ENCODE results near the gene MRPL23. TPM values are rescaled to one million over a fixed set of nuclear protein-coding genes. Genes with fewer than 3 reads are reported as not detected.
A peak's percentile ranks its signal among the peaks of the same experiment; 100 is the strongest.

The MRPL23 gene
- polyA plus RNA-seq, 3 donors, result 51.8 to 80.0 (median 53.8) TPM

- DNase-seq, result peak; percentile 67
Observed at GRCh38 chr11:1988667-1989317, 41.7 kb downstream of the MRPL23 start.

GRCh38 chr11:1989953-1990352 lies 42.8 kb downstream of the MRPL23 start:
- no peak for DNase-seq

DNA sequence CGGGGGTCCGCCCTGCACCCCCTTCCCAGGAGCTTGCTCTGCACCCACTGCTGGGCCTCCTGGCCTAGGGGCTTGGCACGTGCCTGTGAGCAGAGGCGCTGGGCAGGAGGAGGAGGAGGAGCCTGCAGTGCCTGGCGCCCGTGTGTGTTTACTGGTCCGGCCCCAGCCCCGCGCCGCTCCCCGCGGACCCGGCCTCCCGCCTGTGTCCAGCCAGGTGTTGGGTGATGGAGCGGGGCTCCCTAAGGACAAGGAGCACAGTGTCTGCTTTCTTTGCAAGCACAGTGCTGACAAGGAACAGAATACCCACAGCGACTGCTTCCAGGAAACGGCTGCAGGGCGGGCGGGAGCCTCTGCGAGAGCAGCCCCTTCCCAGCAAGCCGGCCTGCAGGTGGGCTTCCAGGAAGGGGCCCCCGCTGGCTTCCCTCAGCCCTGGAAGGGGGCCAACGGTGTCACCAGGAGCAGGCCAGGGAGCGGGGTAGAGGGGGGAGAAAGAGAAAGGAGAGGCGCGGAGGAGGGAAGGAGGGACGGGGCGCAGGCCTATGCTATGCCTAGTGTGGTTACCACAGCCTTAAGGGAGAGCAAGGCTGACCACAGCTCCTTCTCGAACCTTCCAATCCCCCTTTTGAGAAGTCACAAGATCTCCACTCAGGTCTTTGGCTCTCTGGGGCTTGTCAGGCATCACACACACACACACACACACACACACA lies 43.9 kb downstream of the MRPL23 start:
- no peak for DNase-seq

GRCh38 chr11:1992111-1992510 lies 45.0 kb downstream of the MRPL23 start:
- no peak for DNase-seq

- DNase-seq, result no peak
Observed at GRCh38 chr11:1994121-1994520, 47.0 kb downstream of the MRPL23 start.

DNA sequence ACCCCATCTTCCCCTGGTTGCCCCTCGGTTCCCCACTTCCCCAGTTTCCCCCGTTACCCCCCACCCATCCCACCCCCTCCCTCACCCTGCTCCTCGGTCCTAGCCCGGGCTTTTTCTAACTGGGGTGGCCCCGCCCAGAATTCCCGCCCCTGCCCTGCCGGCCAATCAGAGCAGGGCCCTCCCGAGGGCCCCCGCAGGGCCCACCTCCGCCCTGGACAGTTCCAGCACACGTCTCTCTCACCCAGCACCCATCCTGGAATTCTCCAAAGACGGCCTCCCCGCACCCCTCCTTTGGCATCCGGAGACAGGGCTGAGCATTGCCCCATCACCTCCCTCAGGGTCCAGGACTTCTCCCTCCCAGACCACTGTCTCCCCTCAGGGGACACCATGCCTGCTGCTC lies 50.6 kb downstream of the MRPL23 start, which contains the start of gene H19:
Gene H19, minus strand, starts transcription at position 88 of the 400 bp plus-strand sequence.
- no peak for DNase-seq

GRCh38 chr11:1998290-1998689 lies 51.2 kb downstream of the MRPL23 start:
- DNase-seq, result no peak

DNA sequence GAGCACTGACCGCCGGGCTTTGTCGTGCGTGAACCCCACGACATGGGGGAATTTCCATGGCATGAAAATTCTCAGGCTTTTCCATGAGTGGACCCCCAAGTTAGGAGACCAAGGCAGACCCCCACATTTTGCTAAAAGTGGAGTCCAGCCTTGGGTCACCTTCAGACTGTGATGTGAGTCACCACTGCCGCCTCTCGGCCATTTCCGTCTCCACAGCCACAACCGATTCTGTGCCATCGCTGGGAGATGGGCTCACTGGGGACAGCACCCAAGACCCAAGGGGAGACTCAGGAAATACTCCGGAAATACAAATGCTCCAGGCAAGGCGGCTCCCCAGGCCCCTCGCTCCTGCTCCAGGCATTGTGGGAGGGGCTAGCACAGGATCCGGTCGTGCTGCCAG lies 51.7 kb downstream of the MRPL23 start:
- DNase-seq, result no peak

- no peak for DNase-seq
Observed at GRCh38 chr11:2002042-2002776, 55.1 kb downstream of the MRPL23 start.

GRCh38 chr11:2002807-2003206 lies 55.7 kb downstream of the MRPL23 start:
- DNase-seq, result no peak

DNA sequence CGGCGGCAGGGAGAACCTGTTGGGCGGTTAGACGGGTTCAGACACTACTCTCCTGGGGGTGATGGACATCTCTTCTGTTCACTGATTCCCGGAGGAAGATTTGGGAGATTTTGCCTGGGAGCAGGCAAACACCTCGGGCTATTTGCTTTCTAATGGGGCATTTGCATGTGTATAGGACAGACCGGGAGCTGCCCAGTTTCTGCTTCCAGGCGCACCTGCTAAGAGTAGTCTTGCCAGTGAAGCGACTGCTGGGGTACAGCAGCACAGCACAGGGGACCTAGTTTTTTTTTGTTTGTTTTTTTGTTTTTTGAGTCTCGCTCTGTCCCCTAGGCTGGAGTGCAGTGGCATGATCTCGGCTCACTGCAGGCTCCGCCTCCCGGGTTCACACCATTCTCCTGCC lies 57.3 kb downstream of the MRPL23 start:
- no peak for DNase-seq

Other genes with a start within 250 kb of the MRPL23 start
- gene IFITM10, start 196.7 kb upstream of the MRPL23 start, polyA plus RNA-seq (ENCODE audit: insufficient read length in 3 of 3), result under 1 TPM; 0.19 to 0.34 (median 0.31) TPM
- 100 to 1,000 TPM; 226 to 268 (median 263) TPM for gene CTSD, start 183.4 kb upstream of the MRPL23 start, polyA plus RNA-seq (ENCODE audit: insufficient read length in 3 of 3)
- under 1 TPM; 0.24 to 0.40 (median 0.34) TPM for gene SYT8, start 112.3 kb upstream of the MRPL23 start, polyA plus RNA-seq (ENCODE audit: insufficient read length in 3 of 3)
- 1 to 10 TPM in 1 of 3 donors, under 1 TPM in 1, not detected in 1; 0.32 to 6.6 TPM for gene TNNI2, start 108.4 kb upstream of the MRPL23 start, polyA plus RNA-seq (ENCODE audit: insufficient read length in 3 of 3)
- 1 to 10 TPM; 4.8 to 7.2 (median 6.4) TPM for gene LSP1, start 94.2 kb upstream of the MRPL23 start, polyA plus RNA-seq (ENCODE audit: insufficient read length in 3 of 3)
- gene PRR33, start 55.4 kb upstream of the MRPL23 start, polyA plus RNA-seq (ENCODE audit: insufficient read length in 3 of 3), result under 1 TPM in 2 of 3 donors, not detected in 1; 0.11 to 0.25 TPM
- gene TNNT3, start 27.6 kb upstream of the MRPL23 start, polyA plus RNA-seq (ENCODE audit: insufficient read length in 3 of 3), result 10 to 100 TPM in 2 of 3 donors, 1 to 10 TPM in 1; 9.7 to 12.5 (median 10.5) TPM
- 1,000 to 10,000 TPM; 1,758 to 3,714 (median 3,084) TPM for gene H19, start 50.5 kb downstream of the MRPL23 start, polyA plus RNA-seq (ENCODE audit: insufficient read length in 3 of 3)
- 100 to 1,000 TPM; 615 to 954 (median 884) TPM for gene IGF2, start 192.1 kb downstream of the MRPL23 start, polyA plus RNA-seq (ENCODE audit: insufficient read length in 3 of 3)
- not detected for gene INS, start 213.9 kb downstream of the MRPL23 start, polyA plus RNA-seq (ENCODE audit: insufficient read length in 3 of 3)
- gene TH, start 224.5 kb downstream of the MRPL23 start, polyA plus RNA-seq (ENCODE audit: insufficient read length in 3 of 3), result 1 to 10 TPM; 1.5 to 1.7 (median 1.6) TPM